ENCODE data around the gene ZFYVE28.

The ZFYVE28 gene

GRCh38 chr4:2327579-2327978 is 90.9 kb downstream of the ZFYVE28 start:
- DNase-seq: no peak

GRCh38 chr4:2324891-2325290 is 93.6 kb downstream of the ZFYVE28 start:
- no peak for DNase-seq

GRCh38 chr4:2322841-2323240 is 95.6 kb downstream of the ZFYVE28 start:
- DNase-seq: no peak

DNA sequence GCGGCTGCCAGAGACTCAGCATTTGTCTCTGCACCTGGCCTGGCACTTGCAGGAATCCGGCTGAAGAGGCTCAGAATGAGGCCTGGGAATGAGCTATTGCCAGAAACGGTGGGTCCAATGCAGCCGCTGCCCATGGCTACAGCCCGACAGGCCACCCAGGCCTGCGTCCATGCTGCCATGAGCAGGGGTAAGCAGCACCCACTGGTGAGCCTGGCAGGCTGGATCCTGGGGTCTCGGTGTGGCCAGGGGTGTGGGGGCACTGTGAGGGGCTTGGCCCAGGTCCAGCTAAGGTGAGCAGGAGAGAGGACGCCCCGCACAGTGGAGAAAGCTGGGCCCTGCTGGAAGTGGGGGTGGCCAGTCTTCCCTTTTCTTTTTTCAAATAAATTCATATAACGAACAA is 96.2 kb downstream of the ZFYVE28 start:
- DNase-seq: no peak

- DNase-seq: no peak
These were observed 96.9 kb downstream of the ZFYVE28 start for GRCh38 chr4:2321279-2322196.

DNA sequence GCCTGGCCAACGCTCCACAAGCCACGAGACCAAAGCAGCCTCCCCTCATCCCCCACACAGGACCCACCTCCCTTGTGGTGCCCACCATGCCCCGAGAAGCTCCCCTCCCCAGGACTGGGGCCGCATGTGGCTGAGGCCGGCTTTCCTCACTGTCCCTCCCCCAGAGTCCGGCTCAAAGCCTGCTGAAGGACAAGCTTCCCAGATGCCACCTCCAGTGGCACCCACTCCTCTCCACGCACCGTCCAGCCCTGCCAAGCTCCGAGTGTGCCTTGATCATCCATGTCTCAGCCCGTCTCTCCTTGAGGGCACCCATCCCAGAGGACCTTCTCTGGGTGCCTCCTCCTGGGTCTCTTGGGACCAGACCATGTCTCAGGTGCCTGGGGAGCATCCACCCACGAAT is 97.7 kb downstream of the ZFYVE28 start:
- no peak for DNase-seq

GRCh38 chr4:2320152-2320551 is 98.3 kb downstream of the ZFYVE28 start:
- no peak for DNase-seq

DNA sequence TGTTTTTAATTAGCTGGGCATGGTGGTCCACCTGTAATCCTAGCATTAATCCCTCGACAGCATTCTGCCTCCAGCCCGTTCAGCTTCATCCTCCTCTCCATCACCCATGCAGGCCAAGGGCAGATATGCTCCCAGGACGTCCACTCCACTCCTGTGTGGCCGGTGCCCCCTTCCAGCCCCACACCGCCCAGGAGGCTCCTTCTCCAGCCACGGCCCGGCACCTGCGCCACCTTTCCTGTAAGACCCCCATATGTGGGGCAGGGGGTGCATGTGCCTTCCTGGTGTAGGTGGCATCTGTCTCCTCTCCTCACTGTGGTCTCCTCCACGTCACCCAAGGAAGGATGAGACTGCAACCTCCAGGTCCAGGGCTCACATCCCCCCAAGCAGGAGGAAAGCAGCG is 99.6 kb downstream of the ZFYVE28 start:
- no peak for DNase-seq

DNA sequence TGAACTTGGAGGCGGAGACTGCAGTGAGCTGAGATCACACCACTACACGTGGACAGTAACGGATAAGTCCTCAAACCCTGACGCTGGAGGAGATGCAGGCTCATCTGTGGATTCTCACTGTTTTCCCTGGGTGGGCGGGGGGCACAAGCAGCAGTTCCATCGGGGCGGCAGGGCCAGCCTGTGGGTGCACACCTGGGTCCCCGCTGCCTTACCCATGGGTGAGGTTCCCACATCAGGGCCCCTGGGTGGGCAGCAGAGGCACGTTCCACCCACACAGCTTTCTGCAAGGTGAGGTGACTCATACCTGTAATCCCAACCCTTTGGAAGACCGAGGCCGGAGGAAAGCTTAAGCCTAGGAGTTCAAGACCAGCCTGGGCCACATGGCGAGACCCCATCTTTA is 100.0 kb downstream of the ZFYVE28 start:
- DNase-seq: no peak

DNA sequence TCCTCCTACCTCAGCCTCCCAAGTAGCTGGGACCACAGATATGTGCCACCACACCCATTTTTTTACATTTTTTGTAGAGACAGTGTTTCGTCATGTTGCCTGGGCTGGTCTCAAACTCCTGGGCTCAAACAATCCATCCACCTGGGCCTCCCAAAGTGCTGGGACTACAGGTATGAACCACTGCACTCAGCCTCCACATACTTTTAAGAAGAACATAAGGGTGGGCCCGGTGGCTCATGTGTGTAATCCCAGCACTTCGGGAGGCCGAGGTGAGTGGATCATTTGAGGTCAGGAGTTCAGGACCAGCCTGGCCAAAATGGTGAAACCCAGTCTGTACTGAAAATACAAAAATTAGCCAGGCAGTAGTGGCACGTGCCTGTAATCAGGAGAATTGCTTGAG is 105.1 kb downstream of the ZFYVE28 start:
- DNase-seq: no peak

DNA sequence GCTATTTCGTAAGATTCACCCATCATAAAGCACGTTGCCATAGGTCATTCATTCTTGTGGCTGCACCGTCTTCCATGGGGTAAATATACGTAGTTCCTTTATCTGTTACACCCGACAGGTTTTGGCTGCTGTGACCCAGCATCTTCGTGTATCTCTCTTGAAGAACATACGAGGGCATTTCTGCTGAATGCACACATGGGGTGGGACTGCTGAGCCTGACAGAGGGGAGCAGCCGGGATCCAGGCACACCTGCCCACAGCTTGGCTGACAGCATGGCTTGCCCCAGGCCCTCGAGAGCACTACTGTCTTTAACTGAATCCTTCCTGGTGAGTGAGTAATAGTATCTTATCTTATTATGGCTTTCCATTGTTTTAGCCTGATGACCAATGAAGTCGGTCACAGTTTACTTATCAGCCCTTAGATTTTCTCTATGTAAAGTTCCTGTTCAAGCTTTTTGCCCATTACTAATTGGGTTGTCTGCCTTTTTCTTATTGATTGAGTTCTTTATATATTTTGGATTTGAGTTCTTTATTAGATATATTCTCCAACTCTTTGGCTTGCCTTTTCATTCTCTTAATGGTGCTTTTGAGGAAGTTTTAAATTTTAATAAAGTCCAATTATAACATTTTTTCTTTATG is 111.6 kb downstream of the ZFYVE28 start:
- no peak for DNase-seq

- no peak for DNase-seq
These were observed 112.5 kb downstream of the ZFYVE28 start for GRCh38 chr4:2305766-2306501.

GRCh38 chr4:2304877-2305561 is 113.4 kb downstream of the ZFYVE28 start:
- no peak for DNase-seq

GRCh38 chr4:2304321-2304876 is 114.0 kb downstream of the ZFYVE28 start:
- DNase-seq: no peak

- no peak for DNase-seq
These were observed 114.6 kb downstream of the ZFYVE28 start for GRCh38 chr4:2303686-2304320.

DNA sequence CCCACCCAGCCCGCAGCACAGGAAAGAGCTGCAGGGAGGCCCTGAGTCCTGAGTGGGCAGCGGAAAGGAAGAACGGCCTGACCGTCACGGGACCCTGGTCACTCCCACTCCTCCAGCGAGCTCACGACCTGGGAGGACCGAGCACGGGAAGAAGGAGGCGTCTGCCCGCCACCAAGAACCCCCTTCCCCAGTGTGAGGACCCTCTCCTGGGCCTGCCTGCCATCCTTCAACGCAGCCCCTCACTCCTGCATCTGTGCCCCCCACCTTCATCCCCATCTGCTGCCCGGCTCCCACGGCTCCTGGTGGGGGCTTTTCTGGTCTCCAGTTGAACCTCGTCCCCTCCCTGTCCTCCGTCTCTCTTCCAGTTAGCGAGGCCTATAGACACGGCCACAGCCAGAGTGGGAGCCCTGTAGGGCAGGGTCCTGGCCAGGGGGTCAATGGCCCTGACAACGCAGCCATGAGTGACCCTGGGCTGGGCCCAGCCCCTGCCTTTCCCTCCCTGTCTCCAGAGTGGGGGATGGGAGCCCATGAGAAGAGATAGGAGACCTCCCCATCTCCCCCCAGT is 115.2 kb downstream of the ZFYVE28 start:
- DNase-seq: no peak

- DNase-seq: no peak
These were observed 115.9 kb downstream of the ZFYVE28 start for GRCh38 chr4:2302387-2303119.

DNA sequence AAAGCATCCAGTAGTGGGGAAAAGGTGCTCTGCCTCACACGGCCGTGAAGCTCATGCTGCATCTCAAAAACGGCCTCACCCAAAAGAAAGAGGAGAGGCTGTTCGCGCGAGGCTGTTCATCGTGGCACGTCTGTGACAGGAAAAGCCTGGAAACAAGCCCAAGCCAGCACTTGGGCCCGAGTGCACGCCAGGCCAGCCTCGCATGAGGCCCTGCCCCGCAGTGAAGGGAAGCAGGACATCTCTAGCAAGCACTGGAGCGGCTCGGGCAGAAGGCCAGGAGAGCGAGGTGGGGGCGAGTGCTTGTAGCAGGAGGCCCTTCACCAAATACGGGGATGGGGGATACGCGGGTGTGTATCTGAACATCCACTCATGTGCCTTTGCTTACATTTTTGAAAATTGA is 116.6 kb downstream of the ZFYVE28 start:
- no peak for DNase-seq

GRCh38 chr4:2301225-2301642 is 117.2 kb downstream of the ZFYVE28 start:
- no peak for DNase-seq

DNA sequence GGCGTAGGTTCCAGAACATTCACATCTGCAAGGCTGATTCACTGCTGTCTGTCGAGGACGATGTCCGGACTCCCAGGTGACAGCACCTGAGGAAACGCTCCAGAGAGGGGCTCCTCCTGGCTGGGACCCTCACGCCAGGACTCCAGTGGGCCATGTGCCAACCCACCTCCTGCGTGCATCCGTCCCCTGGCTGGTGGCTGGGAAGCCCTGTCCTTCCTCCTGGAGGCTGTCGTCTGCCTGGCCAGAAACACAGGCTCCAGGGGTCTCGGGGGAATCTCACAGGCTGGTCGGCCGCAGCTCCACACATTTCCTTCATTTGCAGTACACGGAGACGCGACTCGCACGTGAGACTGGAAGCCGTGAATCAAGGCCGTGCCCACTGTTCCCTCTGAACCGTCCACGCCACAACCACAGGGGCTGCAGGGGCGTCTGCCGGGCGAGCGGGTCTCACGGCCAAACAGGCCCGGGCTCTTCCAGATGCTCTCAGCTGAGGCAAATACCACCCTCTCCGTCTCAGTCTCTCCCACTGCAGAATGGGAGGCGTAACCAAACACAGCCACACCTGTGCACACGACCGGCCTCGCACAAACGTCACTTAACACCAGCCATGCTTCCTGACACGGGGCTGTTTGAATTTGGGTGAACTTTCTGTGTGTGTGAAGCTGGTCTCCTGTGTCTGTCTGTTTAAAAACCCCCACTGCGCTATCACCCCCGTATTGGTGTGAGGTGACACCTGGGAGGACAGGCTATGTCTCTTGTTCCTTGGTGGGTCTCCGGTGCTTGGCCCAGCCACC is 117.8 kb downstream of the ZFYVE28 start:
- no peak for DNase-seq

Measured in stimulated activated CD4-positive, alpha-beta T cell treated with anti-CD3 and anti-CD28 coated beads, Interleukin-1b, Interleukin-23, amount 100 ng/mL, for 48 hours (primary cell).